Body of pancreas (tissue), 4 donors: ENCODE data around the gene SYPL1. TPM values are rescaled to one million over a fixed set of nuclear protein-coding genes. Genes with fewer than 3 reads are reported as not detected.

Experiments used
- ATAC-seq: fragments of 150-250 bp; one replicate; pipeline ENCODE4 v1.9.1; 2016
- DNase-seq, 4 donors: peaks; one replicate each; pipeline ENCODE4 v3.0.0-alpha.2; 2019
- H3K27ac ChIP-seq, 4 donors: fragments of 200-600 bp; sonication (generic); 1 replicate in 3 of 4; 2 replicates in 1 of 4; pipeline versions ENCODE4 v1.5.1 to v1.6.1; 2016 to 2019; ENCODE audit warnings: mild to moderate bottlenecking in 1 of 4, mixed read lengths in 1 of 4, moderate library complexity in 1 of 4
- H3K27me3 ChIP-seq, 2 donors: fragments of 200-600 bp; sonication (generic); one replicate each; pipeline ENCODE4 v1.6.0; 2016; ENCODE audit warnings: mild to moderate bottlenecking in 1 of 2
- H3K36me3 ChIP-seq, 2 donors: fragments of 200-600 bp; sonication (generic); replicated peaks in 1 of 2; 2 replicates each; pipeline ENCODE4 v1.5.1; 2016; ENCODE audit warnings: low read depth in 2 of 2; ENCODE audit not compliant: insufficient read depth in 1 of 2
- H3K4me1 ChIP-seq: fragments of 200-600 bp; sonication (generic); one replicate; pipeline ENCODE4 v1.6.0; 2016
- H3K4me3 ChIP-seq, 2 donors: fragments of 200-600 bp; sonication (generic); 1 replicate in 1 of 2; 2 replicates in 1 of 2; pipeline ENCODE4 v1.5.1; 2016 to 2019
- H3K9me3 ChIP-seq, 3 donors: fragments of 200-600 bp; sonication (generic); 1 replicate in 2 of 3; 2 replicates in 1 of 3; pipeline ENCODE4 v1.5.1; 2016
- POLR2A ChIP-seq, 3 donors: fragments of 450-650 bp; IDR thresholded peaks; one replicate each; pipeline ENCODE4 v1.6.1; 2016; ENCODE audit warnings: antibody characterized with exemption in 3 of 3, mild to moderate bottlenecking in 2 of 3
- WGBS, 2 donors: methylation state at CpG; one replicate each; pipeline ENCODE4 v1.1.5; 2017; 5-methylcytosine and 5-hydroxymethylcytosine counted together
- intact Hi-C: fragments of 100-400 bp; cut with DNase I; formaldehyde crosslinking; loops from one replicate; pipeline ENCODE4 v1.15.1; 2023
- total RNA-seq, 2 donors: library from RNA; depleted of rRNA; stranded (reverse); fragments of >200 nt; gene quantifications; one replicate each; pipeline ENCODE4 v1.1.0, GENCODE V29; 2016
- TF ChIP-seq, protein P1 (sequence below), 7 experiments: fragments of 450-650 bp in 4 of 7; fragments of 200-600 bp in 3 of 7; sonication (generic) in 3 of 7; IDR thresholded peaks; one replicate each; pipeline ENCODE4 v1.5.1; 2016 to 2019; ENCODE audit warnings: antibody characterized with exemption in 7 of 7

SYPL1 gene
- total RNA-seq, 2 donors from 2014 or later: 35.6 to 44.1 TPM

- Histone ChIP-seq H3K27ac (no peak overlapping the region), H3K27me3 (no peaks in the 10 kb centered on the region), H3K36me3 (no peaks in the 10 kb centered on the region), H3K4me1 (no peaks in the 10 kb centered on the region), H3K9me3 (no peaks in the 10 kb centered on the region), H3K4me3 (no peak overlapping the region)
- TF ChIP-seq POLR2A (IDR thresholded peaks at IDR 0.05): no peak
- DNase-seq (no peak), ATAC-seq (no peak)
- 69 to 78% methylated on average over 9 of the region's 9 CpGs for WGBS, 2 donors
- intact Hi-C loops: no loop called here
Observed at GRCh38 chr7:106117786-106118544, 5.9 kb upstream of the SYPL1 start.

DNA sequence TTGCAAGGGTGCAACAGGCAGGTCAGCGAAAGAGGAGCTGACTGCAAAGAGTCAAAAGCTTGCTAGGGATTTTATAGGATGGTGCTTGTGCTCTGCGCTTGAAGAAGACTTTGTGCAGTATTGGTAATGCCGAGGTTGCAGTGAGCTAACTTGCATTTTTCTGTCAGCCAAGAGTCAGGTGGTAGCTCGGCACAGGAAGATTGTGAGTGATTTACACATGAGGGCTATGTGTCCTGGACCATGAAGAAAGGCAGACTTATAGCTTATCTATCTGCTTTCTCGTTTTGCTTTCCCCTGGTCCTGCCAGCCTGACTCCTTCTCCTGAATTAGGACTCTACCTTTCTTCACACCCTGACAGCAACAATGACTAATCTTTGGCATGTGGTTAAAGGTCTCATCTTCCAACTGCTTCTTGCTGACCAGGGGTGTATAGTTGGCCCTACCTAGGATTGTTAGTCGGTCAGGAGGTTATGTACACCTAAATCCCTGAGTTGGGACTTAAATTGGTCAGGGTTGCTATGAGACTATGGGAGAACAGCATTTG lies 4.1 kb upstream of the SYPL1 start:
- Histone ChIP-seq H3K4me1 (peaks cover 6% of the 10 kb centered on the region), H3K27me3 (no peaks in the 10 kb centered on the region), H3K9me3 (no peaks in the 10 kb centered on the region), H3K36me3 (no peaks in the 10 kb centered on the region), H3K27ac (no peak overlapping the region), H3K4me3 (no peak overlapping the region)
- intact Hi-C loops: no loop called here
- ATAC-seq (no peak), DNase-seq (no peak)
- 64 to 72% methylated on average over 6 of the region's 6 CpGs for WGBS, 2 donors
- TF ChIP-seq, protein P1, sequence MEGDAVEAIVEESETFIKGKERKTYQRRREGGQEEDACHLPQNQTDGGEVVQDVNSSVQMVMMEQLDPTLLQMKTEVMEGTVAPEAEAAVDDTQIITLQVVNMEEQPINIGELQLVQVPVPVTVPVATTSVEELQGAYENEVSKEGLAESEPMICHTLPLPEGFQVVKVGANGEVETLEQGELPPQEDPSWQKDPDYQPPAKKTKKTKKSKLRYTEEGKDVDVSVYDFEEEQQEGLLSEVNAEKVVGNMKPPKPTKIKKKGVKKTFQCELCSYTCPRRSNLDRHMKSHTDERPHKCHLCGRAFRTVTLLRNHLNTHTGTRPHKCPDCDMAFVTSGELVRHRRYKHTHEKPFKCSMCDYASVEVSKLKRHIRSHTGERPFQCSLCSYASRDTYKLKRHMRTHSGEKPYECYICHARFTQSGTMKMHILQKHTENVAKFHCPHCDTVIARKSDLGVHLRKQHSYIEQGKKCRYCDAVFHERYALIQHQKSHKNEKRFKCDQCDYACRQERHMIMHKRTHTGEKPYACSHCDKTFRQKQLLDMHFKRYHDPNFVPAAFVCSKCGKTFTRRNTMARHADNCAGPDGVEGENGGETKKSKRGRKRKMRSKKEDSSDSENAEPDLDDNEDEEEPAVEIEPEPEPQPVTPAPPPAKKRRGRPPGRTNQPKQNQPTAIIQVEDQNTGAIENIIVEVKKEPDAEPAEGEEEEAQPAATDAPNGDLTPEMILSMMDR (IDR thresholded peaks at IDR 0.05): no peak
- TF ChIP-seq POLR2A (IDR thresholded peaks at IDR 0.05): no peak

DNA sequence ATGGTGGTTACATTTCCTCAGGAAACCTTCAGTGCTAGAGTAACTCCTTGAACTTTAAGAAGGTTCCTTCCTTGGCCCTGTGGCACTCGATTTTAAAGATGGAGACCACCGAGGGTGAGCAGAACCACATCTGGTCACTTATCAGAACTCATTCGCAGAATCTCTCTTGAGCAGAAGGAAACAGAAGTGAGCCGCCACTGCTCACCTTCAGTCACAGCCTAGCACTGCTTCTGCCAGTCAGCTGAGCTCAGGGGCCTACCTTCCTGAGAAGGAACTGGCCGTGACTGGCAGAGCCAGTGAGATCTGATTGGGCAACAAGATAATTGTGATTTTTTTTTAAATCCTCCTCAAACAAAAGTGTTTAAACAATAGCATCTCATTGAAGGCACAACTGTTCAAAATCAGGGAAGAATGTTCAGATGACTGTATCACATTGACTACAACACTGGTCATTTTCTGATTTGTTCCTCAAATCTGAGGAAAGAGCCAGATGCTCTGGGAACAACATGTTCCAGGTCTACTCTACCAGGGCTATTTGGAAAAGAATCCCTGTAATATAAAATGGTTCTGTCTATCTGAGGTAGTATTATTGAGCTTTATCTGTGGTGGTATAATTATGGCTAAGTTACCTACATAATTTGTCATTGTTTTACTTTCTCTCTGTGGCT lies 2.7 kb upstream of the SYPL1 start:
- intact Hi-C loops: no loop called here
- no peak for DNase-seq

GRCh38 chr7:106112972-106113421 lies 885 bp upstream of the SYPL1 start:
- Histone ChIP-seq H3K9me3 (no peaks in the 10 kb centered on the region), H3K36me3 (no peaks in the 10 kb centered on the region), H3K4me1 (peaks cover 30% of the 10 kb centered on the region), H3K27me3 (no peaks in the 10 kb centered on the region), H3K27ac (peak overlapping the region; percentile 91 to 99 (median 99)), H3K4me3 (no peak overlapping the region)
- DNase-seq (no peak), ATAC-seq (no peak)
- TF ChIP-seq, protein P1 (IDR thresholded peaks at IDR 0.05): no peak
- no peak for TF ChIP-seq POLR2A (IDR thresholded peaks at IDR 0.05)
- 87% methylated on average over 17 of the region's 17 CpGs for WGBS, 2 donors
- intact Hi-C loops: no loop called here

More for the DNA sequence above, 2.7 kb upstream of the SYPL1 start:
- Histone ChIP-seq H3K4me3 (no peak overlapping the region), H3K4me1 (peaks cover 13% of the 10 kb centered on the region), H3K36me3 (no peaks in the 10 kb centered on the region), H3K9me3 (no peaks in the 10 kb centered on the region), H3K27ac (no peak overlapping the region), H3K27me3 (no peaks in the 10 kb centered on the region)
- ATAC-seq: no peak
- 50 to 67% methylated on average over 5 of the region's 5 CpGs for WGBS, 2 donors
- TF ChIP-seq, protein P1 (IDR thresholded peaks at IDR 0.05): no peak
- no peak for TF ChIP-seq POLR2A (IDR thresholded peaks at IDR 0.05)

GRCh38 chr7:106111655-106112117 lies 426 bp downstream of the SYPL1 start:
- intact Hi-C loops: no loop called here
- H3K4me1 ChIP-seq: peaks cover 30% of the 10 kb centered on the region
- H3K36me3 ChIP-seq: no peaks in the 10 kb centered on the region
- ATAC-seq: peak; percentile 74
- H3K27ac ChIP-seq: peak overlapping the region; percentile 91 to 99 (median 99)
- DNase-seq: peak in 3 of 4 donors; percentile 72 to 76 (median 72)
- peak overlapping the region; percentile 23 to 41 for H3K4me3 ChIP-seq
- H3K9me3 ChIP-seq: no peaks in the 10 kb centered on the region
- 0% methylated on average over 13 to 53 of the region's 53 CpGs for WGBS, 2 donors
- no peaks in the 10 kb centered on the region for H3K27me3 ChIP-seq
- TF ChIP-seq POLR2A (IDR thresholded peaks at IDR 0.05): peak in 2 of 3 donors; percentile 63 to 74
- TF ChIP-seq, protein P1 (IDR thresholded peaks at IDR 0.05): no peak
